ENCODE results near the gene FBLN1. TPM values are rescaled to one million over a fixed set of nuclear protein-coding genes. Genes with fewer than 3 reads are reported as not detected.

Gene FBLN1
- total RNA-seq, 1 experiment from 2014 or later = 158 TPM

DNA sequence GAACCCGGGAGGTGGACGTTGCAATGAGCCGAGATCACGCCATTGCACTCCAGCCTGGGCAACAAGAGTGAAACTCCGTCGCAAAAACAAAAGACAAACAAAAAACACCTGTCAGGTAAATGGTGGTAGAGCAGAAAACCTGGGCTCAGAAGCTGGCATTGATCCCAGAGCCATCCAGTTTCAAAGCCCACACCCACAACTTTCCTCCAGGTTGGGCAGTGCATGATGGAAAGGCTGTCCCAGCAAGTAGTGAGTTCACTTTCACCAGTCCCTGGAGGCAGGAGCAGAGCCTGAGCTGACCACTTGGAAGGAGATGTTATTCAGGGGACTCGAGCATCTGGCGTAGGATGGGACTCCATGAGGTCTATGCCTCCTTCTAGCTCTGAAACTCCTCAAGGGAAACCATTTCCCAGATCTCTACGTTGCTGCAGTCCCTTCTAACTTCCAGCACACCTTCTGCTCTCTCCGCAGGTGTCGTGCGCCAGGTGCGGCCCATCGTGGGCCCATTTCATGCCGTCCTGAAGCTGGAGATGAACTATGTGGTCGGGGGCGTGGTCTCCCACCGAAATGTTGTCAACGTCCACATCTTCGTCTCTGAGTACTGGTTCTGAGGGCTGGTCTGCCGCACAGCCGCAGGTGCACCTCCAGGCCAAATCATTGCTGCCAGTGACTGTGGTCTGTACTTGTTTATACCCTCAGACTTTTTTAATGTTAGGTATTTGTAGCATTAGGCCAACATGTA, 97.3 kb downstream of the FBLN1 start:
- Histone ChIP-seq H3K27me3 (ENCODE audit: insufficient read depth, low read depth) (no peaks in the 10 kb centered on the region), H3K9me2 (ENCODE audit: insufficient read depth) (no peaks in the 10 kb centered on the region), H3K9me3 (ENCODE audit: insufficient read depth, low read depth) (no peaks in the 10 kb centered on the region), H3K79me2 (ENCODE audit: low read depth) (no peaks in the 10 kb centered on the region; the same call in 1 of the 2 replicates), H3K4me3 (no peak overlapping the region), H3K27ac (no peak overlapping the region), H3K4me1 (replicated peaks; ENCODE audit: insufficient read depth) (peaks cover 39% of the 10 kb centered on the region), H4K20me1 (ENCODE audit: insufficient read depth) (no peaks in the 10 kb centered on the region), H3F3A (ENCODE audit: insufficient read depth, low read depth) (peaks cover 44% of the 10 kb centered on the region), H2AFZ (no peak overlapping the region), H3K4me2 (no peak overlapping the region), H3K36me3 (ENCODE audit: low read depth) (0 out of 2 replicates have a peak, but pooled peaks cover 7% of the 10 kb centered on the region)
- POLR2A ChIA-PET (ENCODE audit: unreplicated experiment) = no interaction called here
- intact Hi-C loops (cut with micrococcal nuclease; ENCODE audit: unreplicated experiment) = no loop called here
- TF ChIP-seq, protein P1, sequence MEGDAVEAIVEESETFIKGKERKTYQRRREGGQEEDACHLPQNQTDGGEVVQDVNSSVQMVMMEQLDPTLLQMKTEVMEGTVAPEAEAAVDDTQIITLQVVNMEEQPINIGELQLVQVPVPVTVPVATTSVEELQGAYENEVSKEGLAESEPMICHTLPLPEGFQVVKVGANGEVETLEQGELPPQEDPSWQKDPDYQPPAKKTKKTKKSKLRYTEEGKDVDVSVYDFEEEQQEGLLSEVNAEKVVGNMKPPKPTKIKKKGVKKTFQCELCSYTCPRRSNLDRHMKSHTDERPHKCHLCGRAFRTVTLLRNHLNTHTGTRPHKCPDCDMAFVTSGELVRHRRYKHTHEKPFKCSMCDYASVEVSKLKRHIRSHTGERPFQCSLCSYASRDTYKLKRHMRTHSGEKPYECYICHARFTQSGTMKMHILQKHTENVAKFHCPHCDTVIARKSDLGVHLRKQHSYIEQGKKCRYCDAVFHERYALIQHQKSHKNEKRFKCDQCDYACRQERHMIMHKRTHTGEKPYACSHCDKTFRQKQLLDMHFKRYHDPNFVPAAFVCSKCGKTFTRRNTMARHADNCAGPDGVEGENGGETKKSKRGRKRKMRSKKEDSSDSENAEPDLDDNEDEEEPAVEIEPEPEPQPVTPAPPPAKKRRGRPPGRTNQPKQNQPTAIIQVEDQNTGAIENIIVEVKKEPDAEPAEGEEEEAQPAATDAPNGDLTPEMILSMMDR (conservative IDR thresholded peaks at IDR 0.05) = no peak
- no peak for TF ChIP-seq EZH2 (IDR thresholded peaks at IDR 0.05; ENCODE audit: low read depth)
- CTCF ChIA-PET = interaction anchor here (0.7 kb wide), 1 partner anchor 464 kb away, joined by 3 read pairs; no protein-coding TSS in a partner anchor
- BruUV-seq (replicated peaks) = no TSS peak
- DNase-seq = peak; percentile 27 to 41

DNA sequence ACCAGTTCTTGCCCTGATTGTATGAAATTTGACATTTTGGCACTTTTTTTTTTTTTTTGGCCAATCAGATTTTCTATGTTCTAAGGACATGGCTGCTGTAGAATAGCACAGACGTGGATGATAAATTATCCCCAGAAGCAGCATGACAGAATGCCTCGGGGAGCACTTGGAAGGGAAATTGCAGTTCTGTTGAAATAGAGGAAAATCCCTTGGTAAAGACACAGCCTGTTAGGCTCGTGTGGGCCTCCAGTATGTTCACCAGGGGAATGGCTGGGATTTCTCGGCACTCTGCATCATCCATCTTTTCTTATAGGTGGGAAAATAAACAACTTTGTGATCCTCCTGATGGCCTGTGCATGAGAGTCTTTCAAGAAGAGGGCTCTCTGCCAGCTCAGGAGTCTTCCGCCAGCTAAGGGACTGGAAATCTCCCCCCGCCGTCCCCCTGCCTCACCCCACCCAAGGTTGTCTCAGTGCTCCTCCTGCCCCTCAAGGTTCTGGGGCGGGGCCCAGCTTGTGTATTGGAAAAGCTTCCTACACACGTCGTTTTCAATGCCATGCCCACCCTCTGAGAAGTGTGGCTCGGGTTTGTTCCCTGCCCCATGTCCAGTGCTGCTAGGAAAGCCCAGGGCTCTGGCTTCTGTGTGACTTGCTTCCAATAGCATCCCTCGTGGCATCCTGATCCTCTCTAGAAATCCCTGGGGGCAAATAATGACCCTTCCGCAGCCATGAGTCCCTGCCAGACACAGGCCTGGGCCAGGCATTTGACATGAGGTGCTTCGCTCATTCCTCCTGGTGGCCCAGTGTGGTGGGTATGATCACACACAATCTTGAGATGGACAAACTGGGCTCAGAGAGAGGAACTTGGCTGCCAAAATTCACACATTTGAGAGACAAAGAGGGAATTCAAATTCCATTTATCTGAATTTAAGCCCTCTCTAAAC, 98.4 kb downstream of the FBLN1 start:
- no peak overlapping the region for H3K27ac ChIP-seq
- CTCF ChIA-PET = no interaction called here
- TF ChIP-seq EZH2 (IDR thresholded peaks at IDR 0.05; ENCODE audit: low read depth) = no peak
- TF ChIP-seq, protein P1 (conservative IDR thresholded peaks at IDR 0.05) = no peak
- peaks cover 47% of the 10 kb centered on the region for H3K4me1 ChIP-seq (replicated peaks; ENCODE audit: insufficient read depth)
- no peak for DNase-seq
- no peak overlapping the region for H3K4me3 ChIP-seq
- H3K4me2 ChIP-seq = no peak overlapping the region
- H3K9me3 ChIP-seq (ENCODE audit: insufficient read depth, low read depth) = no peaks in the 10 kb centered on the region
- POLR2A ChIA-PET (ENCODE audit: unreplicated experiment) = no interaction called here
- H3K9me2 ChIP-seq (ENCODE audit: insufficient read depth) = no peaks in the 10 kb centered on the region
- no peaks in the 10 kb centered on the region for H4K20me1 ChIP-seq (ENCODE audit: insufficient read depth)
- H3K27me3 ChIP-seq (ENCODE audit: insufficient read depth, low read depth) = no peaks in the 10 kb centered on the region
- H3K79me2 ChIP-seq (ENCODE audit: low read depth) = no peaks in the 10 kb centered on the region; the same call in 1 of the 2 replicates
- no peak overlapping the region for H2AFZ ChIP-seq
- intact Hi-C loops (cut with micrococcal nuclease; ENCODE audit: unreplicated experiment) = no loop called here
- H3K36me3 ChIP-seq (ENCODE audit: low read depth) = 0 out of 2 replicates have a peak, but pooled peaks cover 7% of the 10 kb centered on the region
- TSS peak; percentile 33 for BruUV-seq (replicated peaks)
- H3F3A ChIP-seq (ENCODE audit: insufficient read depth, low read depth) = peaks cover 50% of the 10 kb centered on the region

DNA sequence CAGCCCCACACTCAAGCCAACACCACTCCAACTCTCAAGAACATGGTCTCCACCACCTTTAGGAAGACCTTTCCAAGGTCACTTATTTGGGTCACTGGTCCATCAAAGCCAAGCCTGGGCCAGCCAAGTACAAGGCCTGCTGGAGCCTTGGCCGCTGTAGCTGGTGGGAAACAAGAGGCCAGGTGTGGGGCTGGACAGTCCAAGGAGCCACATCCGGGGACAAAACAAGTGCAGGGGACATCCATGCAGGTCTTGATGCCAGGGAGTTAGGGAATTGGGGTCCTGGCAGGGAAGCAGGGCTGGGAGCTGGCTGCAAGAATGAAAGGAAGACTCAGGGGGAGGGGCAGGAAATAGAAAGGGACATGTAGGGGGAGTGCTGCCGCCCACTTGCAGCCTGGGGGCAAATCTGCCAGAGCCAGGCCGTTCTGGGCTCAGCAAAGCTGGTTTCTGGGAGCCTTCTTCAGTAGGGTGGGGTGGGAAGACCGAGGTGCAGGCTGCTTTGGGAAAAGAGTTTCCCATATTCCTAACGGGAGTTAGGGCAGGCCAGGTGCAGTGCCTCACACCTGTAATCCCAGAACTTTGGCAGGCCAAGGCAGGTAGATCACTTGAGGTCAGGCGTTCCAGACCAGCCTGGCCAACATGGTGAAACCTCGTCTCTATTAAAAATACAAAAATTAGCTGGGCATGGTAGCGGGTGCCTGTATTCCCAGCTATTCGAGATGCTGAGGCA, 99.5 kb downstream of the FBLN1 start:
- Histone ChIP-seq H3K79me2 (ENCODE audit: low read depth) (no peaks in the 10 kb centered on the region; the same call in 1 of the 2 replicates), H3K9me2 (ENCODE audit: insufficient read depth) (no peaks in the 10 kb centered on the region), H3F3A (ENCODE audit: insufficient read depth, low read depth) (peaks cover 50% of the 10 kb centered on the region), H3K4me1 (replicated peaks; ENCODE audit: insufficient read depth) (peaks cover 52% of the 10 kb centered on the region), H4K20me1 (ENCODE audit: insufficient read depth) (no peaks in the 10 kb centered on the region), H3K4me3 (no peak overlapping the region), H3K4me2 (no peak overlapping the region), H3K27me3 (ENCODE audit: insufficient read depth, low read depth) (no peaks in the 10 kb centered on the region), H2AFZ (no peak overlapping the region), H3K27ac (no peak overlapping the region), H3K9me3 (ENCODE audit: insufficient read depth, low read depth) (no peaks in the 10 kb centered on the region), H3K36me3 (ENCODE audit: low read depth) (0 out of 2 replicates have a peak, but pooled peaks cover 7% of the 10 kb centered on the region)
- TF ChIP-seq, protein P1 (conservative IDR thresholded peaks at IDR 0.05) = no peak
- TF ChIP-seq EZH2 (IDR thresholded peaks at IDR 0.05; ENCODE audit: low read depth) = no peak
- ChIA-PET POLR2A (ENCODE audit: unreplicated experiment) (no interaction called here), CTCF (no interaction called here)
- no peak for DNase-seq
- intact Hi-C loops (cut with micrococcal nuclease; ENCODE audit: unreplicated experiment) = no loop called here
- BruUV-seq (replicated peaks) = no TSS peak

All from PC-9 (cell line).